Keratinocyte (primary cell): ENCODE measurements around the gene NADSYN1.

Experiments used
- CTCF ChIP-seq, 3 experiments: IDR thresholded peaks in 1 of 3; conservative IDR thresholded peaks in 1 of 3; optimal IDR thresholded peaks in 1 of 3; 2 replicates in 2 of 3; 3 replicates in 1 of 3; pipeline versions ENCODE3 to v1.5.1; 2011; ENCODE audit warnings: low read length in 3 of 3, mild to moderate bottlenecking in 3 of 3, moderate library complexity in 2 of 3, control low read depth in 1 of 3, inconsistent platforms in 1 of 3; ENCODE audit not compliant: insufficient read depth in 2 of 3; ENCODE audit errors: extremely low read depth in 1 of 3
- EZH2 ChIP-seq: IDR thresholded peaks from one replicate; pipeline ENCODE4 v1.6.1; 2012; ENCODE audit warnings: inconsistent platforms, mild to moderate bottlenecking, low read length, moderate library complexity

GRCh38 chr11:71456831-71457230 is 3.8 kb downstream of the NADSYN1 start:
- TF ChIP-seq CTCF (optimal IDR thresholded peaks at IDR 0.05 in 1 of 3, IDR thresholded peaks at IDR 0.05 in 1 of 3, conservative IDR thresholded peaks at IDR 0.05 in 1 of 3; ENCODE audit: extremely low read depth in 1 of 3, insufficient read depth in 2 of 3, low read length in 3 of 3), result no peak
- no peak for TF ChIP-seq EZH2
